Hepatocyte (in vitro differentiated cells): ENCODE data around the gene AUTS2.

Experiments used
- EZH2 ChIP-seq: fragments of 200-600 bp; sonication (generic); IDR thresholded peaks from 2 replicates; pipeline ENCODE4 v1.6.1; 2016; ENCODE audit warnings: antibody characterized with exemption, mild to moderate bottlenecking, borderline replicate concordance
- TF ChIP-seq, protein P1 (sequence below): fragments of 200-600 bp; sonication (generic); IDR thresholded peaks from 2 replicates; pipeline ENCODE4 v1.5.1; 2016; ENCODE audit warnings: antibody characterized with exemption, mild to moderate bottlenecking; ENCODE audit not compliant: poor library complexity

GRCh38 chr7:69823151-69823744 is 225.0 kb downstream of the AUTS2 start:
- no peak for TF ChIP-seq EZH2
- TF ChIP-seq, protein P1, sequence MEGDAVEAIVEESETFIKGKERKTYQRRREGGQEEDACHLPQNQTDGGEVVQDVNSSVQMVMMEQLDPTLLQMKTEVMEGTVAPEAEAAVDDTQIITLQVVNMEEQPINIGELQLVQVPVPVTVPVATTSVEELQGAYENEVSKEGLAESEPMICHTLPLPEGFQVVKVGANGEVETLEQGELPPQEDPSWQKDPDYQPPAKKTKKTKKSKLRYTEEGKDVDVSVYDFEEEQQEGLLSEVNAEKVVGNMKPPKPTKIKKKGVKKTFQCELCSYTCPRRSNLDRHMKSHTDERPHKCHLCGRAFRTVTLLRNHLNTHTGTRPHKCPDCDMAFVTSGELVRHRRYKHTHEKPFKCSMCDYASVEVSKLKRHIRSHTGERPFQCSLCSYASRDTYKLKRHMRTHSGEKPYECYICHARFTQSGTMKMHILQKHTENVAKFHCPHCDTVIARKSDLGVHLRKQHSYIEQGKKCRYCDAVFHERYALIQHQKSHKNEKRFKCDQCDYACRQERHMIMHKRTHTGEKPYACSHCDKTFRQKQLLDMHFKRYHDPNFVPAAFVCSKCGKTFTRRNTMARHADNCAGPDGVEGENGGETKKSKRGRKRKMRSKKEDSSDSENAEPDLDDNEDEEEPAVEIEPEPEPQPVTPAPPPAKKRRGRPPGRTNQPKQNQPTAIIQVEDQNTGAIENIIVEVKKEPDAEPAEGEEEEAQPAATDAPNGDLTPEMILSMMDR, result no peak
